ENCODE measurements around the gene TNXB.
"Not testable (repeated sequence)": the region's sequence is repeated elsewhere in the genome, so short reads cannot be mapped to it uniquely, and the experiment has no call there.

DNA sequence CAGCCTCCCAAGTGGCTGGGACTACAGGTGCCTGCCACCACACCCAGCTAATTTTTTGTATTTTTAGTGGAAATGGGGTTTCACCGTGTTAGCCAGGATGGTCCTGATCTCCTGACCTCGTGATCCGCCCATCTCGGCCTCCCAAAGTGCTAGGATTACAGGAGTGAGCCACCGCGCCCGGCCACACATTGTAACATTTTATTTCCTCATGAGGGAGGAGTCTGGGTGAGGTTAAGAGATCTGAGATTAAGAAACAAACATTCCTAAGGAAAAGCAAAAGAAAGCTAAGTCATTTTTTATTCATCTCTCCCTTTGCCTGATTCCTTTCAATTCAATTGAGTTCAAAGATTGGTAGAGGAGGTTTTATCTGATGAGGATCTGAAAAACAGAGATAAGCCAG is 35.1 kb upstream of the TNXB start:
- not testable (repeated sequence) for TF ChIP-seq CTCF (conservative IDR thresholded peaks at IDR 0.05); ZFX (IDR thresholded peaks at IDR 0.05)

Data from C4-2B (cell line).